Hepatocyte (in vitro differentiated cells): ENCODE data around the gene TRAFD1. TPM values are rescaled to one million over a fixed set of nuclear protein-coding genes. Genes with fewer than 3 reads are reported as not detected.

Experiments
- DNase-seq: peaks from one replicate; pipeline ENCODE4 v3.0.0-alpha.2; 2016; ENCODE audit warnings: low spot score
- H2AFZ ChIP-seq: fragments of 200-600 bp; sonication (generic); 2 replicates; pipeline ENCODE4 v1.6.0; 2016; ENCODE audit warnings: antibody characterized with exemption, mild to moderate bottlenecking
- H3K27ac ChIP-seq: fragments of 200-600 bp; sonication (generic); 2 replicates; pipeline ENCODE4 v1.5.1; 2016; ENCODE audit warnings: mild to moderate bottlenecking
- H3K27me3 ChIP-seq: fragments of 200-600 bp; sonication (generic); 2 replicates; pipeline ENCODE4 v1.6.1; 2016
- H3K36me3 ChIP-seq: fragments of 200-600 bp; sonication (generic); replicated peaks from 2 replicates; pipeline ENCODE4 v1.5.1; 2016; ENCODE audit warnings: low read depth; ENCODE audit not compliant: insufficient read depth
- H3K4me1 ChIP-seq: fragments of 200-600 bp; sonication (generic); 2 replicates; pipeline ENCODE4 v1.5.1; 2016; ENCODE audit warnings: mild to moderate bottlenecking, moderate library complexity; ENCODE audit not compliant: insufficient read depth
- H3K4me2 ChIP-seq: fragments of 200-600 bp; sonication (generic); 2 replicates; pipeline ENCODE4 v1.6.0; 2016
- H3K4me3 ChIP-seq: fragments of 200-600 bp; sonication (generic); 2 replicates; pipeline ENCODE4 v1.5.1; 2016; ENCODE audit warnings: mild to moderate bottlenecking
- H3K79me2 ChIP-seq: fragments of 200-600 bp; sonication (generic); 2 replicates; pipeline ENCODE4 v1.6.0; 2017; ENCODE audit warnings: mild to moderate bottlenecking
- H3K9me2 ChIP-seq: fragments of 200-600 bp; sonication (generic); replicated peaks from 2 replicates; pipeline ENCODE4 v1.6.0; 2017; ENCODE audit warnings: mild to moderate bottlenecking; ENCODE audit not compliant: insufficient read depth
- H3K9me3 ChIP-seq: fragments of 200-600 bp; sonication (generic); 2 replicates; pipeline ENCODE4 v1.5.1; 2016; ENCODE audit warnings: low read depth, mild to moderate bottlenecking
- H4K20me1 ChIP-seq: fragments of 200-600 bp; sonication (generic); 2 replicates; pipeline ENCODE4 v1.6.0; 2016; ENCODE audit warnings: mild to moderate bottlenecking; ENCODE audit not compliant: insufficient read depth, poor library complexity, severe bottlenecking
- EZH2 ChIP-seq: fragments of 200-600 bp; sonication (generic); IDR thresholded peaks from 2 replicates; pipeline ENCODE4 v1.6.1; 2016; ENCODE audit warnings: antibody characterized with exemption, mild to moderate bottlenecking, borderline replicate concordance
- EZH2phosphoT487 ChIP-seq: fragments of 200-600 bp; sonication (generic); IDR thresholded peaks from one replicate; pipeline ENCODE4 v1.6.1; 2018; ENCODE audit warnings: antibody characterized with exemption, mild to moderate bottlenecking, low read depth, moderate library complexity; ENCODE audit not compliant: unreplicated experiment, severe bottlenecking
- WGBS: methylation state at CpG from one replicate; pipeline ENCODE4 v1.1.6; 2016; ENCODE audit warnings: low lambda C conversion rate; ENCODE audit errors: missing lambda C conversion rate; 5-methylcytosine and 5-hydroxymethylcytosine counted together
- polyA plus RNA-seq: library from polyadenylated mRNA; unstranded; fragments of >200 nt; fragmentation: Nextera tagmentation; extraction: Ambion mirVana; gene quantifications from 2 replicates; pipeline ENCODE4 v1.2.1, GENCODE V29; 2016
- total RNA-seq: library from RNA; depleted of rRNA; stranded (reverse); fragments of >200 nt; gene quantifications from 2 replicates; pipeline ENCODE4 v1.2.3, GENCODE V29; 2014
- TF ChIP-seq, protein P1 (sequence below): fragments of 200-600 bp; sonication (generic); IDR thresholded peaks from 2 replicates; pipeline ENCODE4 v1.5.1; 2016; ENCODE audit warnings: antibody characterized with exemption, mild to moderate bottlenecking; ENCODE audit not compliant: poor library complexity

TRAFD1 gene
- total and polyA plus RNA-seq, 2 experiments from 2014 or later, result 37.1 to 37.3 TPM

DNA sequence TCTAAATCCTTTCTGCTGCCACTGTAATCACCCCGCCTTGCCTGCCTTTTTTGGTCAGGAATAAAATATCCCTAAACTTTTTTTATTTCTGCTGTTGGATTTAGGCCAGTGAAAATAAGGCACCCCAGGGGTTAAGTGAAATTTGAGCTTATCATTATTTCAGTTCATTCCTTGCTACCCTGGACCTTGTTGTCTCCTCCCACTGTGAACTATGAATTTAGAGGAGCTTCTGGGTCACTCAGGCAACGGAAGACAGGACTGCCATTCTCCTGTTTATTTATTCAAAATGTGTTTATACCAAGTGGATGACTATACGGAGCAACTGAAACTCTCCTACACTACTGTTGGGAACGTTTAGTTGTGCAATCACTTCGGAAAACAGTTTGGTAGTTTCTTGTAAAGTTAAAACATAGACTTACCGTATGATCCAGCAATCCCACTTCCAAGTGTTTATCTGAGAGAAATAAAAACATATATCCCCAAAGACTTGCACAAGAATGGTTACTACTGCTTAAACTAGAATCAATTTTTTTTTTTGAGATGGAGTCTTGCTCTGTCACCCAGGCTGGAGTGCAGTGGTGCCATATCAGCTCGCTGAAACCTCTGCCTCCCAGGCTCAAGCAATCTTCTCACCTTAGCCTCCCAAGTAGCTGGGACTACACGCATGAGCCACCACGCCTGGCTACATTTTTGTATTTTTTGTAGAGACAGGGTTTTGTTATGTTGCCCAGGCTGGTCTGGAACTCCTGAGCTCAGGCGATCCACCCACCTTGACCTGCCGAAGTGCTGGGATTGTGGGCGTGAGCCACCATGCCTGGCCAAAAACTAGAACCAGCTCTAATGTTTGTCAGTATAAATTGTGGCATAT, 2.3 kb upstream of the TRAFD1 start:
- DNase-seq, result peak; percentile 23
- H3K4me2 ChIP-seq, result peak overlapping the region; percentile 16
- 59% methylated on average over 12 of the region's 12 CpGs for WGBS

DNA sequence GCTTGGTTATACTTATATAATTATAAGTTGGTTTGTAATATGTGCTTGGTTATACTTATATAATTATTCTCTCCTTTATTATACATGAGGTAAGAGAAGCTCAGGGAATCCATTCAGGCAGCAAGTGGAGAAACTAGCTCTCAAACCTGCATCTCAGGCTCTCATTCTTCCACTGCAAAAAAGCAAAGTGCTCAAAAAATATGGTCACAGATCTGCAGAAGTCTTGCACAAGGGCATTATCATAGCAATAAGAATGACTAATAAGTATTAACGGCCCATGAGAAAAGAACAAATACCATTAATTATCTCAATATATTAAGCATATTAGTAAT, 476 bp upstream of the TRAFD1 start:
- Histone ChIP-seq H3K4me1 (peaks cover 23% of the 10 kb centered on the region), H3K79me2 (peaks cover 42% of the 10 kb centered on the region), H3K9me2 (no peaks in the 10 kb centered on the region), H3K4me2 (peak overlapping the region; percentile 68), H3K27ac (no peak overlapping the region), H3K27me3 (no peaks in the 10 kb centered on the region), H4K20me1 (no peaks in the 10 kb centered on the region), H3K36me3 (no peaks in the 10 kb centered on the region), H3K9me3 (no peaks in the 10 kb centered on the region), H3K4me3 (no peak overlapping the region), H2AFZ (no peak overlapping the region)
- TF ChIP-seq, protein P1, sequence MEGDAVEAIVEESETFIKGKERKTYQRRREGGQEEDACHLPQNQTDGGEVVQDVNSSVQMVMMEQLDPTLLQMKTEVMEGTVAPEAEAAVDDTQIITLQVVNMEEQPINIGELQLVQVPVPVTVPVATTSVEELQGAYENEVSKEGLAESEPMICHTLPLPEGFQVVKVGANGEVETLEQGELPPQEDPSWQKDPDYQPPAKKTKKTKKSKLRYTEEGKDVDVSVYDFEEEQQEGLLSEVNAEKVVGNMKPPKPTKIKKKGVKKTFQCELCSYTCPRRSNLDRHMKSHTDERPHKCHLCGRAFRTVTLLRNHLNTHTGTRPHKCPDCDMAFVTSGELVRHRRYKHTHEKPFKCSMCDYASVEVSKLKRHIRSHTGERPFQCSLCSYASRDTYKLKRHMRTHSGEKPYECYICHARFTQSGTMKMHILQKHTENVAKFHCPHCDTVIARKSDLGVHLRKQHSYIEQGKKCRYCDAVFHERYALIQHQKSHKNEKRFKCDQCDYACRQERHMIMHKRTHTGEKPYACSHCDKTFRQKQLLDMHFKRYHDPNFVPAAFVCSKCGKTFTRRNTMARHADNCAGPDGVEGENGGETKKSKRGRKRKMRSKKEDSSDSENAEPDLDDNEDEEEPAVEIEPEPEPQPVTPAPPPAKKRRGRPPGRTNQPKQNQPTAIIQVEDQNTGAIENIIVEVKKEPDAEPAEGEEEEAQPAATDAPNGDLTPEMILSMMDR, result no peak
- TF ChIP-seq EZH2 (no peak), EZH2phosphoT487 (no peak)
- no peak for DNase-seq
- 16% methylated on average over 1 of the region's 1 CpG for WGBS

More for the DNA sequence above, 2.3 kb upstream of the TRAFD1 start:
- H3K9me3 ChIP-seq, result no peaks in the 10 kb centered on the region
- peak overlapping the region; percentile 55 for H3K27ac ChIP-seq
- TF ChIP-seq, protein P1, result no peak
- TF ChIP-seq EZH2 (no peak), EZH2phosphoT487 (no peak)
- H3K4me1 ChIP-seq, result peaks cover 16% of the 10 kb centered on the region
- H3K79me2 ChIP-seq, result peaks cover 24% of the 10 kb centered on the region
- H3K4me3 ChIP-seq, result no peak overlapping the region
- H2AFZ ChIP-seq, result no peak overlapping the region
- H3K27me3 ChIP-seq, result no peaks in the 10 kb centered on the region
- no peaks in the 10 kb centered on the region for H3K36me3 ChIP-seq
- H3K9me2 ChIP-seq, result no peaks in the 10 kb centered on the region
- H4K20me1 ChIP-seq, result no peaks in the 10 kb centered on the region

- H3K9me2 ChIP-seq, result no peaks in the 10 kb centered on the region
- peak overlapping the region; percentile 91 for H3K4me2 ChIP-seq
- H3K9me3 ChIP-seq, result no peaks in the 10 kb centered on the region
- TF ChIP-seq EZH2, result no peak
- TF ChIP-seq EZH2phosphoT487, result no peak
- TF ChIP-seq, protein P1, result no peak
- DNase-seq, result no peak
- no peaks in the 10 kb centered on the region for H4K20me1 ChIP-seq
- WGBS, result 4% methylated on average over 25 of the region's 25 CpGs
- H2AFZ ChIP-seq, result peak overlapping the region; percentile 54
- H3K4me3 ChIP-seq, result peak overlapping the region; percentile 75
- peaks cover 43% of the 10 kb centered on the region for H3K79me2 ChIP-seq
- peaks cover 29% of the 10 kb centered on the region for H3K4me1 ChIP-seq
- no peaks in the 10 kb centered on the region for H3K27me3 ChIP-seq
- H3K36me3 ChIP-seq, result no peaks in the 10 kb centered on the region
- peak overlapping the region; percentile 91 for H3K27ac ChIP-seq
Measured at GRCh38 chr12:112126000-112126438, 659 bp downstream of the TRAFD1 start.
